Upper lobe of left lung (tissue), 6 donors: Measurements from ENCODE around the gene POLE. TPM values are rescaled to one million over a fixed set of nuclear protein-coding genes. Genes with fewer than 3 reads are reported as not detected.

Source experiments
- ATAC-seq, 2 donors: fragments of 200-7000 bp; cut with Tn5 transposase; one replicate each; pipeline ENCODE4 v1.9.1; 2022; ENCODE audit warnings: mild to moderate bottlenecking in 2 of 2, moderate library complexity in 2 of 2; ENCODE audit not compliant: low FRiP score in 2 of 2
- DNase-seq, 2 donors: peaks; one replicate each; pipeline ENCODE4 v3.0.0-alpha.2; 2019 to 2020
- H3K27ac ChIP-seq, 4 donors: fragments of 200-600 bp; sonication (generic); one replicate each; pipeline ENCODE4 v1.5.1; 2016 to 2019
- H3K27me3 ChIP-seq, 4 donors: fragments of 200-600 bp; sonication (generic); one replicate each; pipeline ENCODE4 v1.5.1; 2017 to 2019
- H3K36me3 ChIP-seq, 4 donors: fragments of 200-600 bp; sonication (generic); one replicate each; pipeline ENCODE4 v1.5.1; 2016 to 2019
- H3K4me1 ChIP-seq, 4 donors: fragments of 200-600 bp; sonication (generic); one replicate each; pipeline ENCODE4 v1.5.1; 2018 to 2019
- H3K4me3 ChIP-seq, 4 donors: fragments of 200-600 bp; sonication (generic); one replicate each; pipeline ENCODE4 v1.5.1; 2017 to 2019; ENCODE audit warnings: mild to moderate bottlenecking in 2 of 4, moderate library complexity in 1 of 4
- H3K9me3 ChIP-seq, 4 donors: fragments of 200-600 bp; sonication (generic); one replicate each; pipeline ENCODE4 v1.5.1; 2018 to 2019
- CTCF ChIP-seq, 6 experiments: fragments of 450-650 bp in 4 of 6; fragments of 200-600 bp in 2 of 6; sonication (generic) in 2 of 6; IDR thresholded peaks; one replicate each; pipeline ENCODE4 v1.5.1; 2016 to 2019; ENCODE audit warnings: antibody characterized with exemption in 6 of 6
- EP300 ChIP-seq, 4 donors: sonication (generic); formaldehyde crosslinking; IDR thresholded peaks; one replicate each; pipeline ENCODE4 v1.5.1; 2017; ENCODE audit warnings: antibody characterized with exemption in 4 of 4, control low read depth in 2 of 4
- POLR2A ChIP-seq, 4 donors: fragments of 450-650 bp; IDR thresholded peaks; one replicate each; pipeline ENCODE4 v1.5.1; 2016 to 2017; ENCODE audit warnings: antibody characterized with exemption in 4 of 4, mild to moderate bottlenecking in 2 of 4
- POLR2AphosphoS5 ChIP-seq, 2 donors: sonication (generic); formaldehyde crosslinking; IDR thresholded peaks; one replicate each; pipeline ENCODE4 v1.5.1; 2017; ENCODE audit warnings: antibody characterized with exemption in 2 of 2
- WGBS, 2 donors: methylation state at CpG; one replicate each; pipeline ENCODE4 v1.1.5; 2017 to 2018; 5-methylcytosine and 5-hydroxymethylcytosine counted together
- total RNA-seq, 6 donors: library from RNA; depleted of rRNA in 4 of 6; stranded (reverse); fragments of >200 nt in 4 of 6; gene quantifications; one replicate each; pipeline versions ENCODE4 v1.1.0 to v1.2.1, GENCODE V29; 2016 to 2021
- donor health status: DM: no; HTN: no; CAD: no; lungs with moderate emphysema.
- donor health status: DM: no; HTN: yes; CAD: no; lungs with severe emphysema.

POLE gene
- total RNA-seq, 6 donors from 2014 or later = 16.6 to 228 (median 26.2) TPM

GRCh38 chr12:132646850-132647249, 40.3 kb downstream of the POLE start:
- ATAC-seq (no peak), DNase-seq (no peak)
- TF ChIP-seq POLR2AphosphoS5 (IDR thresholded peaks at IDR 0.05) (no peak), POLR2A (IDR thresholded peaks at IDR 0.05) (no peak), CTCF (IDR thresholded peaks at IDR 0.05) (no peak), EP300 (IDR thresholded peaks at IDR 0.05) (no peak)
- Histone ChIP-seq H3K27me3 (no peaks in the 10 kb centered on the region), H3K27ac (no peak overlapping the region), H3K4me1 (no peaks in the 10 kb centered on the region), H3K4me3 (no peak overlapping the region), H3K36me3 (peaks cover 0 to 62% (median 56%) of the 10 kb centered on the region in 4 donors), H3K9me3 (no peaks in the 10 kb centered on the region)
- WGBS, 2 donors = 89% methylated on average over 7 of the region's 7 CpGs

GRCh38 chr12:132642846-132643835, 44.0 kb downstream of the POLE start:
- TF ChIP-seq EP300 (IDR thresholded peaks at IDR 0.05) = no peak
- no peak for TF ChIP-seq POLR2AphosphoS5 (IDR thresholded peaks at IDR 0.05)
- H3K4me3 ChIP-seq = no peak overlapping the region
- no peaks in the 10 kb centered on the region for H3K27me3 ChIP-seq
- WGBS, 2 donors = 96 to 98% methylated on average over 19 to 21 of the region's 30 CpGs
- no peaks in the 10 kb centered on the region for H3K4me1 ChIP-seq
- no peak overlapping the region for H3K27ac ChIP-seq
- peaks cover 0 to 72% (median 47%) of the 10 kb centered on the region in 4 donors for H3K36me3 ChIP-seq
- ATAC-seq (no peak), DNase-seq (no peak)
- no peaks in the 10 kb centered on the region for H3K9me3 ChIP-seq

- DNase-seq (peak in 1 of 2 donors; percentile 55), ATAC-seq (no peak)
- no peaks in the 10 kb centered on the region for H3K27me3 ChIP-seq
- 91 to 98% methylated on average over 15 to 28 of the region's 28 CpGs for WGBS, 2 donors
- no peaks in the 10 kb centered on the region for H3K9me3 ChIP-seq
- H3K4me3 ChIP-seq = no peak overlapping the region
- peaks cover 0 to 72% (median 50%) of the 10 kb centered on the region in 4 donors for H3K36me3 ChIP-seq
- H3K27ac ChIP-seq = no peak overlapping the region
- no peaks in the 10 kb centered on the region for H3K4me1 ChIP-seq
- TF ChIP-seq POLR2A (IDR thresholded peaks at IDR 0.05) = no peak
- TF ChIP-seq POLR2AphosphoS5 (IDR thresholded peaks at IDR 0.05) = no peak
- no peak for TF ChIP-seq EP300 (IDR thresholded peaks at IDR 0.05)
- TF ChIP-seq CTCF (IDR thresholded peaks at IDR 0.05) = no peak
Observed at GRCh38 chr12:132641811-132642650, 45.1 kb downstream of the POLE start.

GRCh38 chr12:132640936-132641335, 46.2 kb downstream of the POLE start:
- no peak for TF ChIP-seq EP300 (IDR thresholded peaks at IDR 0.05)
- TF ChIP-seq POLR2AphosphoS5 (IDR thresholded peaks at IDR 0.05) = no peak
- no peak for TF ChIP-seq CTCF (IDR thresholded peaks at IDR 0.05)
- no peak for TF ChIP-seq POLR2A (IDR thresholded peaks at IDR 0.05)
- 79 to 93% methylated on average over 5 to 10 of the region's 10 CpGs for WGBS, 2 donors
- ATAC-seq = no peak
- no peaks in the 10 kb centered on the region for H3K4me1 ChIP-seq
- H3K36me3 ChIP-seq = peaks cover under 1 to 74% (median 47%) of the 10 kb centered on the region in 4 donors
- H3K27ac ChIP-seq = no peak overlapping the region
- no peak overlapping the region for H3K4me3 ChIP-seq
- H3K27me3 ChIP-seq = no peaks in the 10 kb centered on the region
- no peaks in the 10 kb centered on the region for H3K9me3 ChIP-seq
- no peak for DNase-seq
